Fibroblast of skin of left biceps (primary cell): Measurements from ENCODE around the gene SLITRK6.
"Not testable (repeated sequence)": the region's sequence is repeated elsewhere in the genome, so short reads cannot be mapped to it uniquely, and the experiment has no call there.

Experiments used
- DNase-seq, 2 experiments: peaks; one replicate each; pipeline ENCODE4 v3.0.0-alpha.2; 2013; ENCODE audit warnings: low read depth in 2 of 2

The SLITRK6 gene, protein sequence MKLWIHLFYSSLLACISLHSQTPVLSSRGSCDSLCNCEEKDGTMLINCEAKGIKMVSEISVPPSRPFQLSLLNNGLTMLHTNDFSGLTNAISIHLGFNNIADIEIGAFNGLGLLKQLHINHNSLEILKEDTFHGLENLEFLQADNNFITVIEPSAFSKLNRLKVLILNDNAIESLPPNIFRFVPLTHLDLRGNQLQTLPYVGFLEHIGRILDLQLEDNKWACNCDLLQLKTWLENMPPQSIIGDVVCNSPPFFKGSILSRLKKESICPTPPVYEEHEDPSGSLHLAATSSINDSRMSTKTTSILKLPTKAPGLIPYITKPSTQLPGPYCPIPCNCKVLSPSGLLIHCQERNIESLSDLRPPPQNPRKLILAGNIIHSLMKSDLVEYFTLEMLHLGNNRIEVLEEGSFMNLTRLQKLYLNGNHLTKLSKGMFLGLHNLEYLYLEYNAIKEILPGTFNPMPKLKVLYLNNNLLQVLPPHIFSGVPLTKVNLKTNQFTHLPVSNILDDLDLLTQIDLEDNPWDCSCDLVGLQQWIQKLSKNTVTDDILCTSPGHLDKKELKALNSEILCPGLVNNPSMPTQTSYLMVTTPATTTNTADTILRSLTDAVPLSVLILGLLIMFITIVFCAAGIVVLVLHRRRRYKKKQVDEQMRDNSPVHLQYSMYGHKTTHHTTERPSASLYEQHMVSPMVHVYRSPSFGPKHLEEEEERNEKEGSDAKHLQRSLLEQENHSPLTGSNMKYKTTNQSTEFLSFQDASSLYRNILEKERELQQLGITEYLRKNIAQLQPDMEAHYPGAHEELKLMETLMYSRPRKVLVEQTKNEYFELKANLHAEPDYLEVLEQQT

DNA sequence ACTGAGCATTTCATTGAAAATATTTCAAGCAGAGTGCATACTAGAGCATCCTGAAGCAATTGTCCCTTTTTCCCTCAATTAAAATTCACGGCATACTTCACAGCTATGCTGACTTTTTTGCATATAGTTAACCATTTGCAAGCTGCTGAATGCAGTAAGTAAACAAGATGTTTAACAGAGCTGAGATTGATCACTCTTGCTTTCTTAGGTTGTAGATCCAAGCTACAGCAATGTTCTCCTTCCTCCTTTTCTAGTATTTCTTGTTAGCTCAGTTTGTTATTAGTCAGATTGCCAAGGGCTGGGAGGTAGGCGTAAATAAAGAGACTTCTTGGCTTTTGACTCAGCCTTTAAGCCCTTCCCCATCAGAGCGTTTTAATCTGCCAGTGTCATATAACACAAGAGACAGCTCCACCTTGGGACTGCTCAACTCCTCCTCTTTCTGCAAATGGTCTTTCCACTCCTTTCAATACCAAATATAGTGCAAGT, at the start of gene SLITRK6:
Gene SLITRK6 (minus strand): TSS at position 323 of the 486 bp plus-strand sequence. CDS start 2,911 bp downstream, outside the sequence.
- DNase-seq: peak; percentile 19

DNA sequence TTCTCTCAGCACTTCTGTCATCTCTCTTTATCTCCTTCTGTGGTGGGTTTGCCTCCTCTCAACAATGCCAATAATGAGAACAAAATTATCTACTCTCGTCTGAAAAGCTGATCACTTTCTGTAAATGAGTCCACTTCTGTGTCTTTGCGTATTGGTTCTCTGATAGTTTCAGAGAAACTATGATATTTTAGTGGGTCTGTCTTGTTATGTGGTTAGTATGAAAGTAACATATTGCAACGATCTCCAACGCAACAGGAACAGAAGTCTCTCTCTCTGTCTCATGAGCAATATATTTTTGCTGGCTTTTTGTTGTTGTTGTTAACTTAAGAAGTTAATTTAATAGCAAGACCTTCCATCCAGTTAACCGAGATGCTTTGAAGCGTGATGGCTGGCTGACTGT, 47.8 kb upstream of the SLITRK6 start:
- no peak for DNase-seq

DNA sequence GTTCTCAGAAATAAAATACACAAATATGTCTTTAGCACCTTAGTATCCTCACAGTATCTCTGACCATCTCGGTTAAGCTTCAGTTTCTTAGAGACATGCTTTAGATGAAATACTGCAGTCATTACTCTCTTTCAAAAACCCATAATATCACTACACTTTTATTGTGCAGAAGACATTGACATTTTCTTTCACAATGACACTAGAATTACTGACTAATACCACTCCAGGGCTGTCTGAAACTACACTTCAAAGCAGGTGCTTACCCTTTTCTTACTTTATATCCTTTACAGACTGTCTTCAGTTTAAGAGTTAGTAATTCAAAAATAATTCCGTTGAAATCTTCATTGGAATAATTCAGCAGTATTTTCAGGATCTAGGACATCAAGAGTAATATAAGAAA, 42.2 kb upstream of the SLITRK6 start:
- DNase-seq: no peak

DNA sequence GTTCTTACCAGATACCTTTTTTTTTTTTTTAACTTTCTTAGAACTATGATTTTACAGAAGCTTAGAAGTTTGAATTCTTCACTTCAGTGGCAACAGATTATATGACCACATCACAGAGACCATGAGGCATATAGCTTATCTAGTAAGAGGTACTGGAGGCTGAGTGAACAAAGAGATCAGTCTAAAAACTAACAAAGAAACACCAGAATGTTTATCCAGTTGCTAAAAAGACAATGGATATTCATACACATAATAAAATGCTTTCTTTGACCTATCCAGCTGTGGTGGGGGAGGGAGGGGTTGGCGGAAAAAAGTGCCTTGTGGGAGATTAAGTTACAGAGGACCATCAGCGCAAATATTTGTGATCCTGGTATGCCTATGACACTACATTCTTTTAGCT, 34.7 kb upstream of the SLITRK6 start:
- no peak for DNase-seq

DNA sequence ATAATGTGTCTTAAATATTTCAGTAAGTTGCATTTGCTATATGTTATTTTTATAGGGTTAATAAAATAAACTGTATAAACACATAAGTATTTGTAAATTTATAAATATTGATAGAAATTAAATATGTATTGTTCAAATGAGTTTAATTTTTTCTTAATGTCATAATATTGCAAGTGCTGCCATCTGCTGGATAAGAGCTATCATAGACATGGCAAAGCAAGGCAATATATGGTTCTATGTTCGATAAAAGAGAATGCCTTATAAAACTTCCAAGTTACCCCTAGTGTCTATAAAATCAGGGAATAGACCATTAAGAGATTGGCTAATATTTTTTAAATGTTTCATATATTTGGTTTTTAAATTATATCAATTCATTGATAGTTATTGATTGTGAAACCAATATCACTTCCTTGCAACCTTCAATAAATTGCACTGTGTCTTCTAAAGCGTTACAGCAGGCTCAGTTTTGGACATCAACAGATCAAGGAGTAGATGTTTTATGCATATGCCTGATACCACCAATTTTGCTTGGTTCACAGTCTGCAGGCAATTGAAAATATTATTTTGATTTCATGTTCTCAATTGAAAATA, 29.0 kb upstream of the SLITRK6 start:
- peak in 1 of 2 experiments; percentile 5 for DNase-seq

DNA sequence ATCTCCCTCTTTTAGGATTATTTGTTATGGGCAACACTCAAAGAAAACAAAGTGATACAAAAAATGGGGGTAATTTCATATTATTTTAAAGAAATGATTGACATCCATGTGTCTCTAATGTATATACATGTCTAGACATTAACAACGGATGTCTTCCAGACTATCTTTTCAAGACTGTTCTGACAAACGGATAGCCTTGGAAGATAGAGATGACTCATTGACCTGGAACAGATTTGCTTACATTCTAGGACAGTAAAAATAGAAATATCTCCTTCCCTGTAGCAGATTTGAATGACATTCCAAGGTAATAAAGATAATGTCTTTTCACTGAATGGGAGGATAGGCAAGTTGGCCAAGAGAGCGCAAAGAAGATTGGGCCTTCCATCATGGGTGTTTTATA, 26.2 kb upstream of the SLITRK6 start:
- no peak for DNase-seq

DNA sequence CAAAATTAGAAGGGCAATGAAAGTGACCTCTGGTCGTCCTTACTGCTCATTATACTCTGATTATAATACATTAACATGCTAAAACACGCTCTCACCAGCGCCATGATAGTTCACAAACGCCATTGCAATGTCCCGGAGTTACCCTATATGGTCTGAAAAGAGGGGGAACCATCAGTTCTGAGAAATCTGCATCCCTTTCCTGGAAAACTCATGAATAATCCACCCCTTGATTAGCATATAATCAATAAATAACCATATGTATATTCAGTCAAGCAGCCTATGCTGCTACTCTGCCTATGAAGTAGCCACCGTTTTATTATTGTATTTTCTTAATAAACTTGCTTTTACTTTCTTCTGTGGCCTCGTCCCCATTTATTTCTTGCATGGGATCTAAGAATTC, 24.6 kb upstream of the SLITRK6 start:
- no peak for DNase-seq

DNA sequence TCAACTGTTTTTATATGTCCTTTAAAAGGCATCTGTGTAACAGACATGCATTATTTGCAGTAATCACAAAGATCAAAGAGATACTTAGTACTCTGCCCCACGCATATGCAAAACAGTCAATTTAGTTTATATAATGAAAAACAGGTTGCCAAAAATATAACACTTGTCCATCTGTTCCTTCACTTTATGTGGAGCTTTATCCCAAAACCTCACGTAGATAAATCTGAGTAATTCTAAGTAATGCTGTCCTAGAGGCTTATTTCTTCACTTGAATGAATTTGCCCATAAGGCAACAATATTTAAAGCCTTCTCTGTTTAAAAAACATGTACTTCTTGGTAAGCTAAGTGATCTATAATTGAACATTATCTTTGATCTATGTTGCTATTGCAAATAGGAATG, 20.3 kb upstream of the SLITRK6 start:
- DNase-seq: no peak

DNA sequence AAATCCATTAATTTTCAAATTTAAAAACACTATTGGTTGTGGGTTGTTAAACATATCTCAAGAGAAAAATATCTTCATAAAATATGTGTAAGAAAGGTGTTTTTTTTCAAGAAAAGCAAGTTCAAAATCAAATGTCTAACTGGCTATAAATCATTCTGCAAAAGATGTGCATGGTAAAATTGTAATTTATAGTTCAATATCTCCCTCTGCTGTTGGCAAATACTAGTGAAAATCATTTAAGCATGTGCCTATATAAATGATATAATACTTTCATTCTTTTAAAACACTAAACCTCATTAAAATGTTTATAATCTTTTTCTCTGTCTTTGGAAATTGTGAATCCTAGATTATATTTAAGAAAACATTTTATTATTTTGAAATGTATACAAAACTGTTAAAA, 17.2 kb upstream of the SLITRK6 start:
- DNase-seq: no peak

DNA sequence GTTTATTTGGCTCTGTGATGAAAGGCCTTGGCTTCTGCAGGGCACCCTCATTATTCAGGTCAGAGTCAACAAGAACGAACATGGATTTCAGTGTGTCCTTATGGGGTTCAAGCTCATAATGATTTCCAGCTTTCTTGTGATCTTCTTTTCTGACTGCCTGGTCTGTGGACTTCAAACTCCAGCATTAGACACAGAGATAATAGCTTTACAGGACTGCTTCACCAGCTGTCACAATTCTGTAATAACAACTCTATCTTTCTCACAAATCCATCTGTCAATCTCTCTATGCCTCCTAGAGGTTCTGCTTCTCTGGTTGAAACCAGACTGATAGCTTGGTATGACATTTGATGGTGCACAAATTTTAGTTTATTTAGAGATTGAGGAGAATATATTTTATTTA, 13.1 kb upstream of the SLITRK6 start:
- DNase-seq: no peak

DNA sequence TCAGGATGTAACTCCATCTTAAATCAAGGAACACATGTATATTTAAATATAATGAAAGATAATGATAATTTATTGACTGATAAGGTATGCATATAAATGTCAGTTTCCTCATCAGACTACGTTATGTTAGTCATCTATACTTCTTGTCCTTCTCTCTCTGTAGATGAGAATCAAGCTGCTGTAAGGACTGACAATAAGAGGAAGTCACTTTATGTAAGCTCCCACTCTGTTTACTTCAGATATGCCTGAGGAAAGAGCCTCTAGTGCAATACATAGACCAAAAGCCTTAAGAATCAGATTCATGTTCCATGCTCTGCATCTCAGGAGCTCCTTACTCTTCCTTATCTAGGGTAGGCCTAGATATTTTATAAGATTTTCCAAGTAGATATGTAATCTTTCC, 9.6 kb upstream of the SLITRK6 start:
- no peak for DNase-seq

DNA sequence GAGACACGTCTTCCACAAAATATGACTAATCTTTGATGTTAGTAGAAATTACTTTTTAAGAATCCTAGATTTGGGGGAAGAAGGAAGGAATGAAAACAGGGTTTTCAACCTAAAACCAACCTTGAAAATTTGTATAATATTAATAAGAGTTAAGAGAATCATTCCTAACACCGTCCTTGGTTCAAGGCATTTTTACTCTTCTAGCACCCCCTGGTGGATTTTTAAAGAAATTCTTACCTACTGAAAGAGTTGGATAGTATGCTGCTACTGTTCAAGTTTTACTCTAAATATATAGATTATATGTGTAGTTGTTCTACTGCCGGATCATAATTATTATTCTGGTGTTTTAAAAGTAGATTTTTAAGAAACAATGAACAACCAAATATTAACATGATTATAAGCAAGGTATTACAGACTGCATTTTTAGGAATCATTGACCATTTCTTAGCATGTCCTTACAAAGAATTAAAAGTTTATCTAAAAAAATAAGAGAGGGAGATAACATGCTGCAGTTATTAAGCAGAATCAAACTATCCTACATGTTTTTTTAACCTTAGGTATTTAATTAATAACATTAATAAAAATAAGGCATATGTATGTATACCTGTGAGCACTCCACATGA, 7.4 kb upstream of the SLITRK6 start:
- DNase-seq: peak; percentile 4 to 6

DNA sequence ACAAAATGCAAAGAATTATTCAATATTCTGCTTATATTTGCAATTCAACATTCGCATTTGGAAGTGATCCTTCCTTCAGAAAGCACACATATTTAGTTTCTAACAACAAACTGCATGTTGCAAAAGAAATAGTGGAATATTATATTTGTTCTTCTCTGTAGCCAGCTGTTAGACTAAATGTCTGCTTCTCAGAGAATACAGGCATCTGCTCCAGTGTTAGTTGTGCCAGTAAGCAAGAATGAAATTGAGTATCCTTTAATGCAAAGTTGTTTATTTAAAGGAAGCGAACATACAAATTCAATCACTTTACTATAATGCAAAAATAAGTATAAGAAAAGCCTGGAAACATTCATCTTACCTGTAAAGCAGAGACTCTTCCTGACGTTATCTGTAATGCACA, 663 bp downstream of the SLITRK6 start:
- no peak for DNase-seq

DNA sequence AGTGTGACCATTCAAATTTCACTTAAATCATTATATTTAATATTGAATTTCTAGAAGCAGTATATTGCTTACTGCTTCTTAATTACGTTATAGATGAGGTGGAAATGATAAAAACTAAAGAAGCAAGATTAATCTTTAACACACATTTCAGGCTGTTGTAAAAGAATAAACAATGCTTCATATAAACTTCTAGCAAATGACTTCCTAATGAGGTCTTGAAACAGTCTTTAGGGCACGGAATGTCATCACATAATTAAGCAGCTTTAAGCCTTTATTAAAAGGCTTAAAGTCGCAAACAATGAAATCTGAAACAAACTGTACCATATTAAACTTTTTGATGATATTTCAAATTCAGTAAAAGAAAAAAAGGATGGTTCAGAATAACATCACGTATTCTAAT, 1.9 kb downstream of the SLITRK6 start:
- no peak for DNase-seq

DNA sequence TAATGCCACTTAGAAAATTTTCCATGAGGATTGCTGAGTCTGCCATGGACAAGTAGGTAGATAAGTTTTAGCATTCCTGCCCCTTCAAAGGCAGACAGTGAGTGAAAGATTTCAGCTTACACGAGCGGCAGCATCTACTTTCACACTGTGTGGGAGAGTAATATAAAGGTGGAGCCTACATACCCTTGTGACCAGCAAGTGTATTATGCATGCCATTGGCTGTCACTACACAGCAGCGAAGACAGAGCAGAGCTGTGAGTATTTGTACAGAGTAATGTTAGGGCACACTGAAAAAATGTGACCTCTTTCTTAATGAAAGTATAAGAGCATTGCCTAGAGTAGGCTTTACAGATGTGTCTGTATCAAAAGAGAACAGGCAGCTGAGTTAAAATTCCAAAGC, 14.0 kb downstream of the SLITRK6 start:
- no peak for DNase-seq

DNA sequence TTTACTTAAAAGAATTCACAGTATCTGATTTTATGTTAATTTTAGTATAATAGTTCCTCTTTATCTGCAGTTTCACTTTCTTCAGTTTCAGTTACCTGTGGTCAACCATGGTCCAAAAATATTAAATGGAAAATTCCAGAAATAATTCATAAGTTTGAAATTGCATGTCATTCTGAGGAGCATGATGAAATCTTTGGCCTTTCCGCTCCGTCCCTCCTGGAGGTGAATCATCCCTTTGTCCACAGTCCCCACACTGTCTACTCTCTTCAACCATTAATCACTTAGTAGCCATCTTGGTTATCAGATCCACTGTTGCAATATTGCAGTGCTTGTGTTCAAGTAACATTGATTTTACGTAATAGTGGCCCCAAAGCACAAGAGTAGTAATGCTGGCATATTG, 26.9 kb downstream of the SLITRK6 start:
- no peak for DNase-seq

DNA sequence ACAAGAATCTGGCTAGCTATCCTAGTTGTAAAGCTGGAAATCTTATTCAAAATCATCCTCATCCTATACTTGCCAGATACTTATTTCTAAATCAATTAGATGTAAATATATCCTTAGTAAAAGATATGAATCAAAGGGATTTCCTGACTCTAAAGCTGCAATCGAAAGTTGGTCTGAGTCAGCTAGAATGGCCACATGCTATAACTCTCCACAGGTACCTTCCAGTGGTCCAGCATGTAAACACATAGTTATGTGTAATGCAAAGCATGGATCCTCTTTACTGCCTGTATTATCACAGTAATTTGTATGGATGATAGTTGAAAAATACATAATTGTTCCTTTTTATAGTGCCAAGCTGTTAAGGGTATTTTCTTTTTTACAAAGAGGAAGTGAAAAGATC, 27.4 kb downstream of the SLITRK6 start:
- no peak for DNase-seq

DNA sequence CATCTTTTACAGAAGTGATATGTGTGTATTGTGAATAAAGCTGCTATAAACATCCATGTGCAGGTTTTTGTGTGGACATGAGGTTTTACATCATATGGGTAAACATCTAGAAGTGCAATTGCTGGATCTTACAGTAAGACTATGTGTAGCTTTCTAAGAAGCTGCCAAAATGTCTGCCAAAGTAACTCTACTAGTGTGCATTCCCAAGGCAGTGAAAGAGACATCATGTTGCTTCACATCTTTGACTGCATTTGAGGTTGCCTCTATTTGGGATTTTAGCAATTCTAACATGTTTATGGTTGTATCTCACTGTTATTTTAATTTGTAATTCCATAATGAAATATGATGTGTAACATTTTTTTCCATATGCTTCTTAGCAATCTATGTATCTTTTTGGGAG, 30.3 kb downstream of the SLITRK6 start:
- no peak for DNase-seq

DNA sequence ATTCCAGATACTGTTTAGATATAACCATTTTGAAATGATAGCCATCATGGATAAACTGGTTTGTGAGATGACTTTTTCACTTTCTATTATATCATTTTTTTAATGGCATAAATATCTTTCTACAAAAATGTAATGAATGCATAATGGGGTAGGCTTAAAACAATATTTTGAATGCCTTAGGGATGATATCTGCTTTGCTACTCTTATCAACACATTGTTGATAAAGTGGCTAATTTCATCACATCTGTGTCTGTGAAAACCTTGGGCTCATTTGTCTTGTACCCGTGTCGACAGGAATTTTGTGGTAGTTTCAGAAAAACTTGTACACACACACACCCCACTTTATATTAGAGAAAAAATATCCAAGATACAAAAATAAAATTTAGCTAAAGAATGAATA, 44.1 kb downstream of the SLITRK6 start:
- DNase-seq: no peak

DNA sequence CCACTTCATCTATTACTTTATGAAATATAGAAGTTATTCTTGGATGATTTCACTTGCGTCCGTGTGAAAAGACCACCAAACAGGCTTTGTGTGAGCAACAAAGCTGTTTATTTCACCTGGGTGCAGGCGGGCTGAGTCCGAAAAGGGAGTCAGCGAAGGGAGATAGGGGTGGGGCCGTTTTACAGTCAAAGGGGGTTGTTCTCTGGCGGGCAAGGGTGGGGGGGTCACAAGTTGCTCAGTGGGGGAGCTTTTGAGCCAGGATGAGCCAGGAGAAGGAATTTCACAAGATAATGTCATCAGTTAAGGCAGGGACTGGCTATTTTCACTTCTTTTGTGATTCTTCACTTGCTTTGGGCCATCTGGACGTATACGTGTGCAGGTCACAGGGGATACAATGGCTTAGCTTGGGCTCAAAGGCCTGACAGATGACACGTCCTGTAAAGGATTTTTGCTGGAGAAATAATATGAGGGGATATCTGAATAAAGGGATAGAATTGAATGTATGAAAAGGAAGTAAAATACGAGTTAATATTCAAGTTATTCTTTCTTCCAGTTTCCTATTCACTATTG, 55.9 kb downstream of the SLITRK6 start:
- not testable (repeated sequence) for DNase-seq
